ENCODE data around the gene TNFAIP3. TPM values are rescaled to one million over a fixed set of nuclear protein-coding genes. Genes with fewer than 3 reads are reported as not detected.

Gene TNFAIP3
- total RNA-seq, 1 donor from 2014 or later: 37.5 TPM

DNA sequence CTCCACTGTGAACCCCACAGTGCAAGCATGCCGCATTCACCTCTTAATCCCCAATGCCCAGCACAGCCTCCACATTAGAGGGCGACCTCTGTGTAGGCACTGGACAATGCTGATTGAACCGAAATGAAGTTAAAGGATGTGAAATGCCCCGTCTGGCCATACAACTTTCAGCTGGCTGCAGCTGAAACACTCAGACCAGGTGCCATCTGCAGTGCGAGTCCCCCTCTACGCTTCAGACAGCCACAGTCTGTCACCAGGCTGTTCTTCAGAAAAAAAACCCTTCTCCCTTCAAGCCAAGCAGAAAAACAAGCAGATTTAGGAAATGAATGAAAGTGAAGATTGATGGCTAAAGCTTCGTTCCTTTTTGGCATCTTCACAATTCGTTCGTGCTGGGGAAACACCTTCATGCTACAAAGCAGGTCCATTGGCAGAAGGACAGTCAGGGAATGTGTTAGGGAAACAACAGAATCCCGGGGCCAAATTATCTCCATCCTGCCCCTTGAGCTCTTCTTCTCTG, 44.7 kb downstream of the TNFAIP3 start:
- intact Hi-C loops (cut with DNase I): no loop called here
- ATAC-seq (no peak), DNase-seq (ENCODE audit: low spot score) (no peak)

DNA sequence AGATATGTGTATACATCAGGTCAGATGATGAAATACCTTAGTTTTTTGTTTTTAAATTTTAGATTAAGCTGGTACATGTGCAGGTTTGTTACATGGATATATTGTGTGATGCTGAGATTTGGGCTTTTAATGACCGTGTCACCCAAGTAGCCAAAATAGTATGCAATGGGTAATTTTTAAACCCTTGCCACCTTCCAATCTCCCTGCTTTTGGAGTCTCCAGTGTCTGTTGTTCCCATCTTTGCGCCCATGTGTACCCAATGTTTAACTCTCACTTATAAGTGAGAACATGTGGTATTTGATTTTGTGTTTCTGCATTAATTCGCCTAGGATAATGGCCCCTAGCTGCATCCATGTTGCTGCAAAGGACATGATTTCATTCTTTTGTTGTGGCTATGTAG, 45.8 kb downstream of the TNFAIP3 start:
- intact Hi-C loops (cut with DNase I): no loop called here
- DNase-seq (ENCODE audit: low spot score) (no peak), ATAC-seq (no peak)

DNA sequence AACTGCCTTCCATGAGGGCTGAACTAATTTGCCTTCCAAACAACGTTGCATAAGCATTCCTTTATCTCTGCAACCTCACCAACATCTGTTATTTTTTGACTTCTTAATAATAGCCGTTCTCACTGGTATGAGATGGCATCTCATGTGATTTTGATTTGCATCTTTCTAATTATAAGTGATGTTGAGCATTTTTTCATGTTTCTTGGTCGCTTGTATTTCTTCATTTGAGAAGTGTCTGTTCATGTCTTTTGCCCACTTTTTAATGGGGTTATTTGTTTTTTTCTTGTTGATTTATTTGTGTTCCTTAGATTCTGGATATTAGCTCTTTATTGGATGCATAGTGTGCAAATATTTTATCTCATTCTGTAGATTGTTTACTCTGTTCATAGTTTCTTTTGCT, 46.4 kb downstream of the TNFAIP3 start:
- no peak for DNase-seq (ENCODE audit: low spot score)
- intact Hi-C loops (cut with DNase I): no loop called here

DNA sequence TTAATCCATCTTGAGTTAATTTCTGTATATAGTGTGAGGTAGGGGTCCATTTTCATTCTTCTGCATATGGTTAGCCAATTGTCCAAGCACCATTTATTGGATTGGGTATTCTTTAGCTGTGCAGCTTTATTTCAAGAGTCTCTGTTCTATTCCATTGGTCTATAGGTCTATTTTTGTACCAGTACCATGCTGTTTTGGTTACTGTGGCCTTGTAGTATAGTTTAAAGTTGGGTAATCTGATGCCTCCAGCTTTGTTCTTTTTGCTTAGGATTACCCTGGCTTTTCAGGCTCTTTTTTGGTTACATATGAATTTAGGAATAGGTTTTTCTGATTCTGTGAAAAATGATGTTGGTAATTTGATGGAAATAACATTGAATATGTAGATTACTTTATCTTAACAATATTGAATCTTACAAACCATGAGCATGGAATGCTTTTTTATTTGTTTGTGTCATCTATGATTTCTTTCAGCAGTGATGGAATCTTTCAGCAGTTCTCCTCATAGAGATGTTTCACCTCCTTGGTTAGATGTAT, 47.0 kb downstream of the TNFAIP3 start:
- intact Hi-C loops (cut with DNase I): no loop called here
- DNase-seq (ENCODE audit: low spot score): no peak
- ATAC-seq: no peak

More for the DNA sequence above, 46.4 kb downstream of the TNFAIP3 start:
- ATAC-seq: no peak

DNA sequence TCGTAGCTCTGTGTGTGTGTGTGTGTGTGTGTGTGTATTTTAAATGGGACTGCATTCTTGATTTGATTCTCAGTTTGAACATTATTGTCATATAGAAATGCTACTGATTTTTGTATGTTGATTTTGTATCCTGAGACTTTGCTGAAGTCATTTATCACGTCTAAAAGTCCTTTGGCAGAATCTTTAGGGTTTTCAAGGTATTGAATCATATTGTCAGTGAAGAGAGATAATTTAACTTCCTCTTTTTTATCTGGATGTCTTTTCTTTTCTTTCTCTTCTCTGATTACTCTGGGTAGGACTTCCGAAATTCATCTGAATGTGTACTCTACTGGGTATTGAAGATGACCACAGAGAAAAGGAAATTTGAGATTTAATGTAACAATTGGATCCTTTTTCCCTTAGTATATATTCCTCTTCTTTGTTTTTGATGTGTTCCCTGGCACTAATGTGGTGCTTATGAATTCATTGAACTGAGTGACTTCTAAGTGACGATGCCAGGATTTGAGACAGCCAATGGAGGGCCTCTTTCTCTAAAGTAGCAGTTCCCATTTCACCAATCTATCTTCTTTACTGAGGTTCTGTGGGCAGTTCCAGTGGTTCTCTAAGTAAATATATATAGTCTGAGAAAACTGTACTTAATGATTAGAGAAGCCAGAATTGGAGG, 47.6 kb downstream of the TNFAIP3 start:
- ATAC-seq: no peak
- DNase-seq (ENCODE audit: low spot score): no peak
- intact Hi-C loops (cut with DNase I): no loop called here

DNA sequence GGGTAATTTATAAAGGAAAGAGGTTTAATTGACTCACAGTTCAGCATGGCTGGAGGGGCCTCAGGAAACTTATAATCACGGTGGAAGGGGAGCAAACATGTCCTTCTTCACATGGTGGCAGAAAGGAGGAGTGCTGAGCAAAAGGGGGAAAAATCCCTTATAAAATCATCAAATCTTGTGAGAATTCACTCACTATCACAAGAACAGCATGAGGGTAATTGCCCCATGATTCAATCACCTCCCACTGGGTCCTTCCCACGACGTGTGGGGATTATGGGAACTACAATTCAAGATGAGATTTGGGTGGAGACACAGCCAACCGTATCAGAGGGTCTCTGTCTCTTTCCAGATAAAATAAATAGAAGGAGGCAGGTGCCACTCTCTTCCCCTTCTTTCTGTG, 48.7 kb downstream of the TNFAIP3 start:
- DNase-seq (ENCODE audit: low spot score) (no peak), ATAC-seq (no peak)
- intact Hi-C loops (cut with DNase I): no loop called here

DNA sequence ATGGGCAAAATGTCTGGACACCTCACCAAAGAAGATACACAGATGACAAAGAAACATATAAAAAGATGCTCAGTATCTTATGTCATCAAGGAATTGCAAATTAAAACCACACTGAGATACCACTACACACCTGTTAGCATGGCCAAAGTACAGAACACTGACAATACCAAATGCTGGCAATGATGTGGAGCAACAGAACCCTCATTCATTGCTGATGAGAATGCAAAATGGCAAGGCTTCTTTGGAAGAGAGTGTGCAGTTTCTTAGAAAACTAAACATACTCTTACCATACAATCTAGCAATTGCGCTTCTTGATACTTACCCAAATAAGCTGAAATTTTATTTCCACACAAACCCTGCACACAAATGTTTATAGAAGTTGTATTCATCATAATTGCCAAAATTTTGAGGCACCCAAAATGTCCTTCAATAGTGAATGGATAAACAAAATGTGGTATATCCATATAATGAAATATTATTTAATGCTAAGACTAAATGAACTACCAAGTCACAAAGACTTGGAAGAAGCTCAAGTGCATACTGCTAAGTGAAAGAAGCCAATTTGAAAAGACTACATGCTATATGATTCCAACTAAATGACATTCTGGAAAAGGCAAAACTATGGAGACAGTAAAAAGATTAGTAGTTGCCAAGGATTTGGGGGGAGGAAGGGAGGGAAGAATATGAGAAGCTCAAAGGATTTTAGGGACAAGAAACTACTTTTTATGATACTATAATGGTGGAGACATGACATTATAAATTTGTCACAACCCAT, 50.7 kb downstream of the TNFAIP3 start:
- DNase-seq (ENCODE audit: low spot score) (no peak), ATAC-seq (no peak)
- intact Hi-C loops (cut with DNase I): no loop called here

DNA sequence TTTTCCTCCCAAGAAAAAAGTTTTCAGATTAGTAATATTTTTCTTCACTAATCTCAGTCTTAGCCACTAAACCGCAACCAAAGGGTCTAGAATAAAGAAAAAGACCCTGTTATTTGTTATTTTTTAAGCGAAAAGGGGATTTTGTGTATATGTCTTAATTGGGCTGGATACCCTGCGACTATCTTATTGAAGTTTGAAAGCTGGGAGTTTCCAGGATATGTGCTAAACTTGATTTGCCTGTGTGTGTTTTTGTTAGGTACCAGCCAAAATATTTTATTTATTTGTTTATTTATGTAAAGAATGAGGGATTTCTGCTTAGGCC, 52.4 kb downstream of the TNFAIP3 start:
- DNase-seq (ENCODE audit: low spot score) (no peak), ATAC-seq (no peak)
- intact Hi-C loops (cut with DNase I): no loop called here

DNA sequence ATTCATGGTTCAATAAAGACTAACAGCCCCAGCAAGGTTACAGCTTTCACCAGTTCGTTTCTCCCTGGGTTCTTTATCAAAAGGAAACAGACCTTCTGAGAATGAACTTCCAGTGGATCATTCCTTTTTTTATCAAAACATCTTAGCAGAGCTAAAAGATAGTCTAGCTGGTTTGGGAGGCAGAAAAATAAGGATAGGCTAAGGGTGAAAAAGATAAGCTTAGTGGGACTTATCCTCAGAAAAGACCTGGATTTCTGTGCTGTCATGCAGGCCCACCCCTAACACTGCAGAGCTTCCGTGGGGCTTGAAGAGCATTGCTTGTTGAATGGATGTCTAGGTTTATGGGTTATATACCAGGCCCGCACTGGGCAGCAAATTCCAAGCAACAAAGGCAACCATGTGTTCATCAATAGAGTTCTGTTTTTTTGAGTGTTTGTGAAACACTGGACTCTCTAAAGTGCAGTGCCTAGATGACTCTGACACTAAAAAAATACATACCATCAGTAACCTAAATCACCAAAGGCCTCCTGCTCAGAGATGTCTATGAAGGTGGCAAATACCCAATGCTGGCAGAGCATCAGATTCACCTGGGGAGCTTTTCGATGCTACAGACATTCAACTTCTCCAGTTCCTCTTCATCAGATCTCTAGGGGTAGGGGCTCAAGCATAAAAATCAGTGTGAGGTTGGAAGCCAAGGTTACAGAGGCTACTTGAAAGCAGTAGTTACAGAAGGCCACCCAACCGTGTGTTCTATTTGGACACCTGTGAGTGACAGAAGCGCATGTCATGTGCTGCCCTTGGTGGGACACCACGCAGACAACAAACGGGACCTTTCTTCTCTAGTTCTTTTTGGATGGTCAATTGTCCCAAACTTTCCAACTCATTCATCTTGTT, 53.0 kb downstream of the TNFAIP3 start:
- ATAC-seq (no peak), DNase-seq (ENCODE audit: low spot score) (no peak)
- intact Hi-C loops (cut with DNase I): no loop called here

DNA sequence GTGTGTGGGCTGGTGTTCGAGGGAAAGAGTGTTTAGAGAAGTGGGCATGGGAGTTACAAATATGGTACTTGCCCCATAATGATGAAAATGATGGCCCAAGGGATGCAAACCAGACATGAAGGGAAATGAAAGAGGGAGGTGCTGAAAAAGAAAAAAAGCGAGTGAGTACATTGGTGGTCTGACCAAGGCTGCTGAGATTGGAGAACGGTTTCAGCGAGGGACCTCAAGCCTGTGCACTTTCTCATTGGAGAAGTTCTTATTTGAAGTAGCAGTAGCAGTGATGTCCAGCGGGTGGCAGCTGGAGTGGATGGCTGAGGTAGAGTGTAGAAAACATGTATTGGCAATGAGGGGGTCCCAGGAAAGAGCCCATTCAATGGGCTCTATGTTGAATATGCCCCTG, 54.8 kb downstream of the TNFAIP3 start:
- DNase-seq (ENCODE audit: low spot score): no peak
- ATAC-seq: no peak
- intact Hi-C loops (cut with DNase I): no loop called here

DNA sequence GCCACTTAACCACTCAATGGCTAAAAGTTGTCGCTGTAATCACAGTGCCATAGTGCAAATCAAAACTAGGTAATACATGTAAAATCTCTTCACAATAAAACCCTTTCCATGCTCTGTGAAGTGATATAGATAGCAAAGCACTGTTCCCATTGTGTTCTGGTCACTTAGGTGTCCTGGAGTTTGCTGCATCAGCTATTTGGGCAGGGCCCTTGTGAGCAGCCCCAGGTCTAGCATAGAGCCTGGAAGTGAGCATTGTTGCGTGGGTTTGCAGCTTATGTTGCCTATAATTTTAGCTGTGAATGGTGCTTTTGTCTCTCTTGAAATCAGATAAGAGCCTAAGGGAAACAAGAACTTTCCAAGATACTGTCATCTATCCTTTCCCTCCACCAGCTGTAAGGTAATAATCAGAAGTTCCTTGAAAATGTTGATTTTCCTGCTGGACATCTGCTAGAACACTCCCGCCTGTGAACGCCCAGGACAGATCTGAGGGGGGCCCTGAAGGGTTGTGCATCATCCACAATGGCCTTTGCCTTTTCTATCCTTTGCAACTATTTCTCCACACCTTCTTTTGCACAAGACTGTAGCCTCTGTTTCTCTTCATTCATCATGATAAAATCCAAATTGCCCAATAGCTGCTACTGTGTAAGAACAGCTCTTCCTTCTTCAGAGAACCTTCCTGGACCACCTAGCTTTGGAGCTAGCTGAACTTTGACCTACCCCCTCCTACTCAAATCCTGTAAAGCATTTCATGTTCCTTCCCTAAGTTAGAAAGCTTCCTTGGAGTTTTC, 57.0 kb downstream of the TNFAIP3 start:
- no peak for DNase-seq (ENCODE audit: low spot score)
- intact Hi-C loops (cut with DNase I): no loop called here
- no peak for ATAC-seq

DNA sequence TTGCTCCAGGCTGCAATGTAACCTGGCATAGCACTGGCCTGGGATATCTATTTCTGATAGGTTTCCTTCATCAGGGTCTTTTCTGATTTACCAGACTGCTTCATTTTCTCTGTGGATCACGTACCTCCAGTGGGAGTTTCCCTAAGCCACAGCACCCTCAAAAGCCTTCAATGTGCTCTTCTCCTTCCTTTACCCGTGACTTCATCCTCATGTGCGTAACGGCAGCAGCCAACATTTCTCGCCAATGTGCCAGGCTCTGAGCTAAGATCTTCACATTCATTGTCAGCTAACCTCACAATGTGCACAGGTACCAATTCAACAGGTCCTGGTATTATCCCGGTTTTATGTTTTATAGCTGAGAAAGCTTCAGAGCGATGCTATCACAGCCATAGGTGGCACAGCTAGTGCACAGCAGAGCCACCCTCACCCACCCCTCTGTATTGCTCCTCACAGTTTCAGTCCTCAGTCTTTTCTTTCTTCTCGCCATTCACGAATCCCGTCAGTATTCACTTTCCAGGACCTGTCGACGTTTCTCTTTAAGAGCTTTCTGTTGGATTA, 58.2 kb downstream of the TNFAIP3 start:
- ATAC-seq: no peak

DNA sequence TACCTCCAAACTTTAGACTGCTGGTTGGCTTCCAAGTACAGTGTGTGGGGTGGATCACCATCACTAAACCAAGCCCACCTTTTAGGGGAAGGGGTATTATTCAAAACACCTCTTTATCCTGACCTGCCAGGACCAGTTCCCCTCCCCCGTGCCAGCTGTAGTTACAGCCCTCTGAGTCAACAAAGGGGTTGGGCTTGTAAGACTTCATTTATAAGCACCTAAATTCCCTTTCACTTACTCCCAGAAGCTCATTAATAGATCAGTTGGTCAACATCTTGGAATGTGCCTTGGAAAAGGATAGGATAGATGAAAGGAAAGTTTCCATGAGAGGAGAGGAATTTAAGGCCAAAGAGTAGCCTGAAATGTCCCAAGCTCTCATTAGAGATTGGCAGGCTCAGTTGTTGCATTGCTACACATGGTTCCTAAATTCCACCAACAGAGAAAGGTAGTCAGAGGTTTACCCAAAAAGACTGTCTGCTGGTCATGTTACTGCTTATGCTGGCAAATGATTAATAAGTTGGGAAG, 59.2 kb downstream of the TNFAIP3 start:
- intact Hi-C loops (cut with DNase I): no loop called here
- DNase-seq (ENCODE audit: low spot score) (no peak), ATAC-seq (peak; percentile 86)

More for the DNA sequence above, 58.2 kb downstream of the TNFAIP3 start:
- DNase-seq (ENCODE audit: low spot score): no peak
- intact Hi-C loops (cut with DNase I): no loop called here

DNA sequence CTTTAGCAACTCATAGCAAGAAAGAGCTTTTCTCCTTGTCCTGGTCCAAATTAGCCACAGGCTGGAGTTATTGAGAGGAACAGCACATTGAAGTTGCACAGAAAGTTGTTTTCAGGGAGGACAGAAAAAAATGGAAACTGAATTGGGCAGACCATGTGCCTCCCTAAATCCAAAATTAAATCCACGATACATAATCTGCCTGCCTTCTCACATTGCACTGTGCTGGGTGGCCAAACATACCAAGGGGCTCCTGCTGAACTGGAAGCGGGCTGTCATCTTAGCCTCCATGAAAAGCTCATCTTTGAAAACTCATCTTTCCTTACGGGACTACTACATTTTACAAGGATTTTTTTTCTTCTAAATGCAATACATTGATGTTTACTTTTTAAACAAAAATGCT, 59.9 kb downstream of the TNFAIP3 start:
- ATAC-seq: no peak
- intact Hi-C loops (cut with DNase I): no loop called here
- no peak for DNase-seq (ENCODE audit: low spot score)

DNA sequence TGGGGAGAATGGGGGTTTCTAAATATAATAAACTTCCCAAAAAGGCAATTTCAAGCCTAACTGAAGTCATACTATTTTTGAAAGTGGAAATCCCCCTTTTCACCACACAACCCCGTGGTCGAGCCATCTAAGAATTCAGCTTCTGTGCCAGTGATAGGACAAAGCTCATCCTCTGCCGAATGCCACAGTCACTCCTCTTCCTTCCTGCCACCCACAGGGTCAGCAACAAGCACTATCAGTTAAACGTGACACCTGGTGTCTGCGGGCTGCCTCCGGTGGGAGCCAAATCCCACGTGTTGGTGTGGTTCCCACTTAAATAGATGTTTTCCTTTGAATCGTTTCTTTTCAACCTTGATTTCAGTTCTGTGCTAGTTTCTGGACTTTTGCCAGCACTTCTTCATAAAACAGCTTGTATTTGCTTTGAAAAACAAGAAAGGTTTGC, 60.7 kb downstream of the TNFAIP3 start:
- no peak for DNase-seq (ENCODE audit: low spot score)
- intact Hi-C loops (cut with DNase I): no loop called here
- peak; percentile 47 for ATAC-seq

DNA sequence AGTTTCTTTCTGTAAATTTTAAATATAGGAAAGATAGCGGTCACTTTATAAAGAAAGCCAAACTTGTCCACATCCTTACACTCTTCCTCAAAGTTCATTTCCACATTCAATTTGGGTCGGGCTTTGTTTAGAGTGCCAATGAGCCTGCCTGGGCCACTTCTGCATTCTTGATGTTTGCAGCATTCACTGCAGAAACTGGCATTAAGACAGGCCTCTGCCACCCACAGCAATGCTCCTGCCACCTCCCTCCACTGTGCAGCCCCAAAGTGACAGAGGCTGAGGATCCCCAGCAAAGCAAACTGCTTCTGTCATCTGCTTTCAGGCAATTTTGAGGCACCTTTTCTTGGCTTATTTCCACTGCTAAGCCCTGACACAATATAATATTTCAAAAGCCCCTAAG, 61.2 kb downstream of the TNFAIP3 start:
- ATAC-seq (peak; percentile 54), DNase-seq (ENCODE audit: low spot score) (no peak)
- intact Hi-C loops (cut with DNase I): no loop called here

DNA sequence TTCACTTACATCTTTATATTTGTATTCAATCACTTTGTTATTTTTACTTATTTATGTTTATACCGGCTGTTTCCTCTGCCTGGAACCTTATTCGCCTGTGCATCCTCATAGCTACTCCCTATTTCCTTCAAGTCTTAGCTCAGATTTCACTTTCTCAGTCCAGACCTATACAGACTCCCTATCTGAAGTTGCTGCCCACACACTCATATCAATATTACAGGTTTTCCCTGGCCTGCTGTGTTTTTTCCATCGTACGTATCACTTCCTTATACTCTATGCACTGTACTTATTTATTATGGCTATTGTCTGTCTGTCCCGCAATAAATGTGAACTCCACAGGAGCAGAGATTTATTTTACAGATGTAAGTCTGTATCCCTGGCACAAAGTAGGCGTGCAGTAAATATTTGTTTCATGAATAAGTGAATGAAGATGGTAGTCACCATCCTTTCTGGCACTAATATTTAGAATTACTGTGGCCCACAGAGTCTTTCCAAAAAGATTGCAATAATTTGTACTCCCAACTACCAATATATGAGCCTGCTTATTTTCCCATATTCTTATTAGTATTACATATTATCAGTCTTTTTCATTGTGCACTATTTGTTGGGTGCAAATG, 64.9 kb downstream of the TNFAIP3 start:
- intact Hi-C loops (cut with DNase I): loop anchor here (1.0 kb wide), 1 partner anchor 26 kb away; no protein-coding TSS in a partner anchor
- DNase-seq (ENCODE audit: low spot score): no peak
- ATAC-seq: no peak
